Endothelial cell of hepatic sinusoid (primary cell): Measurements from ENCODE around the gene CYTH1.

Experiments
- in situ Hi-C: cut with HindIII; loops from 2 replicates; pipeline ENCODE4 v1.10.0; 2017; ENCODE audit warnings: low sequenced_read_pairs

Gene CYTH1, protein sequence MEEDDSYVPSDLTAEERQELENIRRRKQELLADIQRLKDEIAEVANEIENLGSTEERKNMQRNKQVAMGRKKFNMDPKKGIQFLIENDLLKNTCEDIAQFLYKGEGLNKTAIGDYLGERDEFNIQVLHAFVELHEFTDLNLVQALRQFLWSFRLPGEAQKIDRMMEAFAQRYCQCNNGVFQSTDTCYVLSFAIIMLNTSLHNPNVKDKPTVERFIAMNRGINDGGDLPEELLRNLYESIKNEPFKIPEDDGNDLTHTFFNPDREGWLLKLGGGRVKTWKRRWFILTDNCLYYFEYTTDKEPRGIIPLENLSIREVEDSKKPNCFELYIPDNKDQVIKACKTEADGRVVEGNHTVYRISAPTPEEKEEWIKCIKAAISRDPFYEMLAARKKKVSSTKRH

DNA sequence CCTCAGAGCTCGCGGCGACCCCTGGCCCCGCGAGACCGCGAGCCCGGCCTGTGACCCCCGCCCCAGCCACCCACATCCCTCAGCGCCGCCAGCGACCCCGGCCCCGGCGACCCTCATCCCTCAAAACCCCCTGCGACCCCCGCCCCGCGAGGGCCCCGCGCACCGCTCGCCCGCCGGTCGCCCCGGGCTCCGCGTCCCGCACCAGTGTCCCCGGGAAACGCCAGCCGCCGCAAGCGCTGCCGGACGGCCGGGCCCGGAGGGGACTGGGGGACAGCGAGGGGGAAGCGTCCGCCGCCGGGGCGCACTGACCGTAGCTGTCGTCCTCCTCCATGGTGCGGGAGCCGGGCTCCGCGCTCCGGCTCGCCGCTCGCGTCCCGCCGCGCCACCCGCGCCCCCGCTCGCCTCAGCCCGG lies at the start of gene CYTH1:
Gene CYTH1, minus strand, starts transcription at position 381 of the 412 bp plus-strand sequence. Its CDS starts 50 bp downstream, at position 331.
- in situ Hi-C loops = no loop called here

DNA sequence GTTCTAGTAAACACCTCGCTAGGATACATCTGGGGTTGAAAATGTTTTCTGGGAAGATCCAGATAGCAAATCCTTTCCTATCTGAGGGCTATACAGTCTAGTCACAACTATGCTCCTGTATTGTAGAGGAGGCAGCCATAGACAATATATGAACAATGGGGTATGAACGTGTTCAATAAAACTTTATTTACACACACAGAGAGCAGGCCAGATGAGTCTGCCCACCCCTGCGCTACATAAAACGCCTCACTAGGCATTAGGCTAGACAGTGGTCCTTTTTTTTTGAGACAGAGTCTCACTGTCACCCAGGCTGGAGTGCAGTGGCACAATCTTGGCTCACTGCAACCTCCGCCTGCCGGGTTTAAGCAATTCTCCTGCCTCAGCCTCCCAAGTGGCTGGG lies 47.4 kb upstream of the CYTH1 start:
- in situ Hi-C loops = no loop called here

DNA sequence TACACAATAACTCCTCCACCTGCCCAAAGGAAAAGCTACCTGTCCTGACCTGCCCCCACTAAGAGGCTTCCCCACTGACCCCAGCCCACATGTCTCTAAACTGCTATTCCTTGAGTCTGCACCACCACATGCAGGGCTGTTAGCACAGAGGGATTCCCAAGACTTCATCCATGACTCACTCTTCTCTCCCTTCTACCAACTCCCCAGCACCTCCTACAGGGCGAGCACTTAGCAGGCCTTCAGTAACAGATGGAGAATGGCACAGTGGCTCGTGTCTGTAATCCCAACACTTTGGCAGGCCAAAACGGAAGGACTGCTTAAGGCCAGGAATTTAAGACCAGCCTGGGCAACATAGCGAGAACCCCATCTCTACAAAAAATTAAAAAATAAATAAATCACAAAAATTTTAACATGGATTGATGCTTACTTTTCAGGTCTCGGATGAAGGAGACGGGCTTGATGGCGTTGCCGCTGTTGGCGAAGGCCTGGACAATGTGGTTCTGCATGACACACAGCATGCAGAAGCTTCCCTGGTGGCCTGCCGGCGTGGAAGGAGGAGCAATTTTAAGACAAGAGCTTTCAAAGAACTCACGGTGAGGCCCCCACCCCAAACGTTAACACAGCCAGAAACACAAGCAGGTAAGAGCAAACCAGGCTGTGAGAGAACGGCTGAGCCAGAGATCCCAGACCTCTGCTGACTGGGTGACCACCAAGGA lies 46.6 kb upstream of the CYTH1 start:
- in situ Hi-C loops = no loop called here

DNA sequence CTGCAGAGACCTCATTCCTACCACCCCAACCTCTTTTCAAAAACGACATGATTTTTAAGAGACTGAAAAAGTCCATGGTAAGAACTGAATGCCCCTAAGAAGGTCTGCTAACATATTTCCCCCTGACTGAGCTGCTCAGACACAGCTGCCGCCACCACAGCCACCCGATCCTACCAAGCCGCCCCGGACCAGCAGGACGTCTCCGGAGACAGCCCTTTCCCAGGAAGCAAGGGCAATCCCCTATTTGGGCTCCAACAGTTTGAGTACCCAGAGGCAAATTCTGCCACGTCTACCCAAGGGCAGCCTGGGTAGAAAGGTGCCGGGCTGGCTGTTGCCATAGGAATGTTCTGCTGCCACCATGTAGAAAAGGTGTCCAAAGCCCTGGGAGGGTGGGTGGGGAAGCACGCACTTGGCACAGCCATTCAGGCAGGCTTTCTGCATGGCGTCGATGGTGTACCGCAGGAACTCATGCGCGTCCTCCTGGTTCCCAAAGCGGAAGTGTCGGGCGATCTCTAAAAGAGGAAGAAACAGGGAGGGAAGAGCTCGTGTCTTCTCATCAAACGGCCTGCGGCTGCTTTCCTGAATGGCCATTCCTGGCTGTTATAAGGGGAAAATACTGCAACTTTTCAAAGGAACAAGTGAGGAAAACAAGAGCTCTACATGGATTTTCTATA lies 44.9 kb upstream of the CYTH1 start:
- in situ Hi-C loops = no loop called here

DNA sequence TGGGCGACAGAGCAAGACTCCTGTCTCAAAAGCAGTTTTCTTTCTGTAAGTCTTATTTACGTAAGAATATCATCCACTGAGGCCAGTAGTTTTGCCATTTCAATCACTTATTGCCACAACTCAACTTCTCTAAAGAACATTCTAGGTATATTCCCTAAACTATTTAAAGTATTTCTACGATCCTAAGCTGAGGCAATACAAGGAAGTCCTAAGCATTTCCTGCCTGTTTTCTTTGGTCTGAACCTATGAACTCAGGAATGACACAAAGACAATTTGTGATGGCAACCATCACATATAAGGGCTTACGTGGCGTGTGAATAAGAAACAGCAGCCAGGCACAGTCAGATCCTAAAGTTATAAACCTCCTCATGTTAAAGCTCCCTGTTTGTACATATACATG lies 44.3 kb upstream of the CYTH1 start:
- in situ Hi-C loops = no loop called here

DNA sequence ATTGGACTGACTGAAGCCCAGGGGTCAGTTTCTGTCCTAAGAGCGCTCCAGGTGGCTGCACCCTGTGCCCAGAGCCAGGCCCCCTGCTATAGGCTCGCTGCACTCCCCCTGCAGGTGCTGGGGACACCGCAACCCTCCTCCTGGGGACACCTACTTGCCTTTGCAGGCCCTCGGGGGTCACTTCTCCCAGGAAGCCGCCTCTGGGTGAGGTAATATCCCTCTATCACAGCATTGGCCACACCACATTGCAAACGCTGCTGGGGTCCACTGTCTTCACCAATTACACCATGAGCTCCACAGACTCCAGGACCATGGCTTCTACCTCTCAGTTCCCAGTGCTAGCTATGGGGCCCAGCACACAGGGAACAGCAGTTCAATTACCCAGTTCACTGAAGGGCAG lies 43.6 kb upstream of the CYTH1 start:
- in situ Hi-C loops = no loop called here

DNA sequence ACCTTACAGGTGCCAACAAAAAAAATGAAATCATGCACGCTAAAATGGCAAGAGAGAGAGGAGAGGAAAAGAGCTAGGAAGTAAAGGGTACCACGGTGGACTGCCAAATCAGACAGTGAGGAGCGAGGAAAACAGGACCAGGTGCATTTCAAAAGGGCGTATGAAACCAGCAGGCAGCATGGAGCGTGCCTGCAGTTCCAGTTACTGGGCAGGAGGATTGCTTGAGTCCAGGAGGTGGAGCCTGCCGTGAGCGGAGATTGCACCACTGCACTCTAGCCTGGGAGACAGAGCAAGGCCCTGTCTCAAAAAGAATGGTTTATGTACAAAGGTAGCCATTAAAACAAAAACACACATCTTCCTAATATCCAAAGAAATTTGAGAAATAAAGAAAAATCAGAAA lies 42.2 kb upstream of the CYTH1 start:
- in situ Hi-C loops = no loop called here

DNA sequence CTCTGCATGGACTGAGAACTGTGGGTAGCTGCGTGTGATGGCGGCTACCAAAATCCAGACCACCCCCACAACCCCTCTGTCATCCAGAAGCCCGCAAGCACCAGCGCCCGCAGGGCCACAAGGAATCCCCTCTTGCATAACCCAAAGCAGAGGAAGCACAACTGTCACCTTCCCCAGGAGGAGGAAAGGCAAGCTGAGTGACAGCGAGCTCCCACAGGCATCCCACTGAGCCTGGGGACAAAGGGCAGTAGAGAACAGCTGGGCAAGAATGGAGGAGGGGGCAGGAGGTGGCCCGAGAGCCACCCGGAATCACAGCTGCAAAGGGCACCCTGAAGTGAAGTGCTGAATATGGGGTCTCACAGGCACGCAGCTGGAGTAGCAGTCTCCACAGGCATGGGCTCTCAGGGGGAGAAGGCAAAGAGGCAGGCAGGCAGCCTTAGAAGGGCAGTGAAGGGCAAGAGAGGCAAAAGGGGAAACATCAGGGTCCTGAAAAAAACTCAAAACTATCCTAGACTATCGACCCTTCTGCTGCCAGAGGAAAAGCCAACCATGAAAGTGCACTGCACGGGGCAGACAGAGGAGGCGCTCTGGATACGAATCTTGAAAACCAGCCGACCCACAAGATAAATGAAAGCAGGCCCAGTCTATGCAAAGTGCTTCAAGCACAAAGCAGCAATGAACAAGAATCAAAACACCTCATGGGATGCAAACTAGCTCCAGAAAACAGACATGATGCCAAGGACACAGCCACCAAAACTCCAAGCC lies 41.4 kb upstream of the CYTH1 start:
- in situ Hi-C loops = no loop called here

DNA sequence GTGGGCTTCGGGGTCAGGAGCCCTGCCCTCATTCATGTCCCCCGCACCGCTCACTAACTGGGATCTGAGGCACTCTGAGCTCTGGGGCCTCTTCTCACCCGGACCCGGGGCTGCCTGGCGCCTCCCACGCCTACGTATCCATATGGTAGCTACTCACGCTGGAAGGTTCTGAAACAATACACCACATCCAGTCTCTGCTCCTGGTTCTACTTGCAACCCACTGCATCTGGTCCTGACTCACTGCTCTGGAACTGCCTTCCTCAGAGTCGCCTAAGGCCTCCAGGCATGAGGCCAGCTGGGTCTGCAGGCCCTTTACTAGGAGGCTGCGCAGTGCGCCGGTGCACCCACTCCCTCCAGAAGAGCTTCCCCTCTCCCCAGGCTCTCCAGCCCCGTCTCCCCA lies 40.5 kb upstream of the CYTH1 start:
- in situ Hi-C loops = no loop called here

DNA sequence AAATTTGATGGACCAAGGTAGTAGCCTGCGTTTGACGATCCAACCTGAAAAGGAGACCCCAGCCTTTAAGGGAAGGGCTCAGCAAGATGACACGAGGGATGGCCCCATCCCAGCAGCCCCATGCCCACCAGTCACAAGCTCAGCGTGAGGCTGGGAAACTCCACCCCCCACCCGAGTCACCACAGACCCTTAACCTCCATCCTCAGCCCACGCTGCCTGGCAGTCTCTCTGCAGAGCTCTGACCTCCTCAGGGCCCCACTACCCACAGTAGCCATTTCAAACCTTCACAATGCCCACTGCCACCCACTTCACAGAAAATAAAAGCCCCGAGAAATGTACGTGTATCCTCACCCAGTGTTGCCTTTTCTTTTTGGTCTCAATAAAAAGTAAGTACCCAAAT lies 39.9 kb upstream of the CYTH1 start:
- in situ Hi-C loops = no loop called here

DNA sequence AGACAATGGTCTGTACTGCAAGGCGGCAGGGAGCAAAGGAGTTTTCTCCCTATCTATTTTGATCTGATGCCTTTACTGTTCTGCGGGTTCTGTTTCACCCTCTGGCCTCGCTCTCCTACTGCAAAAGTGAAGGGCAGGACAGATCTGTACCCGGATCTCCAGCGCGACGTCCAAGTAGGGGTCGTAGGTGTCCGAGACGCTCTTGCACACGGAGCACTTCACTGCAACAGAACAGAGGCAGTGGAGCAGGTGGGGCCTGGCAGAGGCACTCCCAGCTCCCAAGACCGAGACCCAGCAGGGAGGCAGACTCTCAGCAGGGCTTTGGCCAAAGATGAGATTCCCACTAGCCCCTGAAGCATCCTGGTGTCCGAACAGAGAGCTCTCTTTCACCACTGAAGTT lies 38.8 kb upstream of the CYTH1 start:
- in situ Hi-C loops = no loop called here

DNA sequence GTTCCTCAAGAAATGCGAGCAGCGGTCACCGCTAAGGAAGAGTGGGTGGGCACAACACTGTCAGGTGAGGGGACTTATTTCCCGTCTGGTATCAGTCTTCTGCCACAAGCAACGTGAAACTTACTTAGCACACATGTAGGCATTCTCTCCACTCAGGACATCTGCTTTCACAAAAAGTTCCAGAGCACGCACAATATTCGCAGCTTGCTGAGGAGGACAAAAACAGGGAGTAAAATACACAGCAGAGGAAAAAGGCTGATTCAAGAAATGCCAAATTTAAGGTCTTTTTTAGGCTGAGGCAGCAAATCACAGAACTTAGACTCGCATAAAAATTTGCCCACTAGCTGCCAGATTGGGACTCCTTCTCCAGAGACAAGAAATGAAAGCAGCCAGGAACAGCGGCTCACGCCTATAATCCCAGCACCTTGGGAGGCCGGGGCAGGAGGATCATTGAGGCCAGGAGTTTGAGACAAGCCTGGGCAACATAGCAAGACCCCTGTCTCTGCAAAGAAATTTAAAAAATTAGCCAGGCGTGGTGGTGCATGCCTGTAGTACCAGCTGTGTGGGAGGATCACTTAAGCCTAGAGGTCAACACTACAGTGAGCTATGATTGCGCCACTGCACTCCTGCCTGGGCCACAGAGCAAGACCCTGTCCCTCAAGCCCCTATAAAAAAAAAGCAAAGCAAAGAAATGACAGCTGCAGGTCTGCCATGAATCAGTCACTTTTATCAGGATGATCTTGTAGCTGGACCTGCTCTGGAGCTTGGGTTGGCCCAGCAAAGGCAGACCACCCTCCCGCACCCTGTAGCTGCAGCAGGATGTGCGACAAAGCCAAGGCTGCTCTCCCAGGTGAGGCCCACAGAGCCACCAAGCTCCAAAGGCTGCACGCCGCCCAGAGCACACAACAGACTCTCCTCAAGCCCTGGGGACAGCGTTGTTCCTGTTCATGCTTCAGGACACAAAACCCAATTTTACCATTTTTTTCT lies 38.0 kb upstream of the CYTH1 start:
- in situ Hi-C loops = no loop called here

DNA sequence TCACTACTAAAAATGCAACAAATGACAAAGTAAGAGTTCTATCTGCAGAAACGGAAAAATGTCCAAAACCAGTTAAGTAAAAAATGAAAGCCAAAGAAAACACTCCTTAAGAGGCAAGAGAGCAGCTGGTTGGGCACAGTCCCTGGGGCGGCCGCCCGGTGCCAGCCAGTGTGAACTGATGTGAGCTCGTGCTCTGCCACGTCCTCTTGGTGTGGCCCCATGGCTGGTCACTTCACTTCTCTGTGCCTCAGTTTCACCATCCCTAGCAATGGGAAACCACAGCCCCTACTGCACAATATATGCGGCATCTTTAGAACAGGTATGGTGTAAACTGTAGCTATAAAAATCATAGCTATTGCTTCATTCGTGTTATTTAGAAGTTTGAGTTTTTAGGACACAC lies 37.3 kb upstream of the CYTH1 start:
- in situ Hi-C loops = no loop called here

DNA sequence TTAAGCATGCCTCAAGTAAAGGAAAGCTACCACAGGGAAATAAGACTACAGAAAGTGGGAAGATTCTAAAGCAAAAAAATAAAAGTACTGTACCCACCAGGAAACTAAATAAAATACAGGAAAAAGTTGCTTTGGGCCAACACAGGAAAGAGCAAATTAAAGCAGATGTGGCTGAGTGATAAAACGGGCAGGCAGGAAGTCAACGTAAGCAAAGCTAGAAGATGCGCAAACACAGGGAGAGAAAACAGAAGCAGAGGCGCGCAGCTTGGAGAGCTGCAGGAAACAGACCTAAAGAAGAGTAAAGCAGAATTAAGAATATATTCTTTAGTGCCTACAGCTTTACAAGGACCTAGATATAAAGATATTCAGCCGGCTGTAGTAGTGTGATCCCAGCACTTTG lies 36.9 kb upstream of the CYTH1 start:
- in situ Hi-C loops = no loop called here

DNA sequence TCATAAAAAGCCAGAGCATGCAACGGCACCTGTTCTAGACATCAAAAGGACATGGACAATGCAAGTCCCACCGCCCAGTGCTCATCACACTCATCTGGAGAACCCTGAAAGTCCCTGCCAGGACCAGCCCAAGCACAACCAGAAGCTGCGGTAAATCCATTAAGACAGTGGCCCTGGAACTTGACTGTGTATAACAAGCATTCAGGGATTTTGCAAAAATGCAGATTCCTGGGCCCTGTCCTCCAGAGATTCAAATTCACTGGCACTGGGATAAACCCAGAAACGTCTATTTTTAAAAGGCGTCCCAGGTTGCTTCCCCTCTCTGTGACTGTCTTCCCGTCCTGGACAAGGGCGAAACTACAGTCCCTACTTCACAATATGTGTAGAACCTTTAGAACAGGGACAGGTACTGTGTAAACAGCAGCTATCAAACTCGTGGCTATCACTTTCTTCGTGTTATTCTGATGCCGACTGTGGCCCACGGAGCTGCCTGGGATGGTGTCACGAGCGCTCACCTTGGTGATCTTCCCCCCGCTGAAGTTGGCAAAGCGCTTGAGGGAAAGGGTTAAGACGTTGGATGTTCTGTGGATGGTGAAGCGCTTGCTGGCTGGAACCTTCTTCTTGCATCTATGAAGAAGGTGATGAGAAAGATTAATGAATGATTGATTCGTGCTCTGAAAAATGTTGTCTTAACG lies 36.2 kb upstream of the CYTH1 start:
- in situ Hi-C loops = no loop called here

DNA sequence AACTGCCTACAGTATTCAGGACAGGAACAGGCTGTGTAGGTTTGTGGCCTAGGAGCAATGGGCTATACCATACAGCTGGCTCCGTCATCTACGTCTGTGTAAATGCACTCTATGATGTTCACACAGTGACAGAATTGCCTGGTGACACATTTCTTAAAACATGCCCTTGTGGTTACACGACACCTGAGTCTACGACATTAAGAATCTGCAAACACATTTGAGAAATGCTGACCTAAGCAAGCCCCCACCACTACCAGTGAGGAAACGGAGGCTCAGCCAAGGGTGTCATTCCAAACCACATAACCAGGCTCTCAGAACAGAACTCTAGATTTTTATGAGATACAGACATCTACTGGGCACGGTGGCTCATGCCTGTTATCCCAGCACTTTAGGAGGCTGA lies 35.0 kb upstream of the CYTH1 start:
- in situ Hi-C loops = no loop called here

DNA sequence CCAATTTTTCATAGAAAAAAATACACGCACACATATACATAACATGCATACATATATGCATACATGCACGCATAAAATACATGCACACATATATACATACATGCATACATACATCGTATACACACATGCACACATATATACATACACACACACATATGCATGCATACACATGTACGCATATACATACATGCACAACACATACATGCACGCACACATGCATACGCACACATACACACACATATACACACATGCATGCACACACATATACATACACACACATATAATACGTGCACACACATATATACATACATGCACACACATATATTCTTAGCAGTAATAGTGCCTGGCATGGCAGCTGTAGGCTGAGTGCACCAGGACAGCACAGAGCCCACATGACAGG lies 33.6 kb upstream of the CYTH1 start:
- in situ Hi-C loops = no loop called here

DNA sequence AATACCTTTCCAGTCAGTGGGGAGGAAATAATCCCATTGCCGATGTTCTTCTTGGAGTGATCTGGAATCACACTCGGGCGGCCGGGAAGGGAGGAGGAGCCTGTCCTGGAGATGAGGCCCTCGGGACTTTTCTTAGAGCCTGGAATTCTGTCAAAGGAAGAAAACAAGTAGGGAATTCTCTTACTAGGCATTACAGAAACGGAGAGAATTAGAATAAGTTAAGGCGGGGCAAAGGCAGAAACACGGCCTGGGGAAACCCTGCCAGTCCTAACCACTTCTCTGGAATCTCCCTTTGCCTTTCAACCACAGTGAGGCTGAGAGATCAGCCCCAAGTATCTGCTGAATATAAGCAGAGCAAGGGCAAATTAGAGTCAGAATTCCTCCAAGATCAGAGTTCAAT lies 30.8 kb upstream of the CYTH1 start:
- in situ Hi-C loops = no loop called here

DNA sequence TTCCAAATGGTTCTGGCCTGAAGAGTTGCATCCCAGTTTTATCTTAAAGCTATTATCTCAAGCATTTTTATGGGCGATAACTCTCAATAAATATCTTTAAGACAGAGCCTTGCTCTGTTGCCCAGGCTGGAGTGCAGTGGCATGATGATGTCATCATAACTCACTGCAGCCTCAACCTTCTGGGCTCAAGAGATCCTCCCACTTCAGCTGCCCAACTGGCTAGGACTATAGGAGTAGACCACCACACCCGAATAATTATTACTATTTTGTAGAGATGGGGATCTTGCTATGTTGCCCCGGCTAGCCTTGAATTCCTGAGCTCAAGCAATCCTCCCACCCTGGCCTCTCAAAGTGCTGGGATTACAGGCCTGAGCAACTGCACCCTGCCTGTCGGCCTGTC lies 26.1 kb upstream of the CYTH1 start:
- in situ Hi-C loops = loop anchor here (10.0 kb wide), 1 partner anchor 103 kb away; no protein-coding TSS in a partner anchor
